GM13977 (cell line): ENCODE measurements around the gene PLA2G1B.

ENCODE experiments used
- DNase-seq: peaks from one replicate; pipeline ENCODE4 v3.0.0; 2012; ENCODE audit warnings: low spot score
- CTCF ChIP-seq: IDR thresholded peaks from 2 replicates; pipeline ENCODE4 v1.5.1; 2012; ENCODE audit warnings: mild to moderate bottlenecking, control low read depth; ENCODE audit not compliant: insufficient read depth; ENCODE audit errors: extremely low read depth, missing control alignments
- in situ Hi-C: fragments of 300-500 bp; cut with MboI; formaldehyde crosslinking; loops from one replicate; pipeline ENCODE4 v1.12.0; 2022; ENCODE audit warnings: low sequenced_read_pairs, low pct_unique_long_range_greater_than_20kb, mixed read lengths, inconsistent platforms; ENCODE audit not compliant: unreplicated experiment

The PLA2G1B gene

GRCh38 chr12:120369603-120370342, 42.2 kb upstream of the PLA2G1B start:
- no peak for DNase-seq
- in situ Hi-C loops, result no loop called here
- TF ChIP-seq CTCF, result no peak

GRCh38 chr12:120368789-120369602, 41.4 kb upstream of the PLA2G1B start, which contains the start of gene MSI1:
Gene MSI1, minus strand, starts transcription at chr12:120369164. Its CDS starts 73 bp downstream, at chr12:120369091.
- no peak for TF ChIP-seq CTCF
- DNase-seq, result peak; percentile 55

DNA sequence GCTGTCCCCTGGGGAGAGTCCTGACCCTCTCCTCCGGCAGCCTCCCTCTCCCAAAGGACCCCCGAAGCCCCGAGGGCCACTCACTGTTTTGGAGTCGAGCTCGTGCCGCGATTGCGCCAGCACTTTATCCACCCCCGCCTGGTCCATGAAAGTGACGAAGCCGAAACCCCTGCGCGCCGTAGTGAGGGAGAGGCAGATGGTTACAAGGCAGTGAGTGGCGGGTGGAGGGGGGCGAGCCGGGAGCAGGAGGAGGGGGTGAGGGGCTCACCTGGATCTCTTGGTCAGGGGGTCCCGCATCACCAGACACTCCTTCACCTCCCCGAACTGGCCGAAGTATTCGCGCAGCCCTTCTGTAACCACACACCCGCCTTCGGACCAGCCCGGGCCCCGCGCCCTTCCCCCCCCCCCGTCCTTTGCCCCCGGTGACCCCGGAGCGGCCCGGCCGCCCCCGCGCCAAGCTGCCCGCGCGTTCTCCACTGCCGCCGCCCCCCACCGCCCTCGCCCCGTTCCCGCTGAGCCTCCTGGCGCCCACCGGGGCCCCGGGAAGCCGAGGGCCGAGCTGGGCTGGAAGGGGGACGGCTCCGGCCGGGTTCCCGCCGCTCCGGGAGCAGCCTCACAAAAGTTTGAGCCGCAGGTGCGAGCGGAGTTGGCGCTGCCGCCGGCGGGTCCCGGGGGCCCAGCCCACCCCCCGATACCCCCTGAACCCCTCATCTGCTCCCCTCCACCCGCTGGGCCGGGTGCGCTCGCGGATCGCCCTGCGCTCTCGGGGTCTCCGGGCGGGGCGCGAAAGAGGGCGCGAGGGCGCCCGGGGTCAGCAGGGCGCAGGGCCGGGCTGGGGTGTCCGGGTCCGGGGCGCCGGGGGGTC, 40.6 kb upstream of the PLA2G1B start:
- TF ChIP-seq CTCF, result no peak
- in situ Hi-C loops, result no loop called here
- DNase-seq, result peak; percentile 30

More at GRCh38 chr12:120368789-120369602, 41.4 kb upstream of the PLA2G1B start, which contains the start of gene MSI1:
- in situ Hi-C loops, result no loop called here

- in situ Hi-C loops, result no loop called here
- peak; percentile 40 for TF ChIP-seq CTCF
- peak; percentile 32 for DNase-seq
These were observed 39.8 kb upstream of the PLA2G1B start for GRCh38 chr12:120367233-120367923.

DNA sequence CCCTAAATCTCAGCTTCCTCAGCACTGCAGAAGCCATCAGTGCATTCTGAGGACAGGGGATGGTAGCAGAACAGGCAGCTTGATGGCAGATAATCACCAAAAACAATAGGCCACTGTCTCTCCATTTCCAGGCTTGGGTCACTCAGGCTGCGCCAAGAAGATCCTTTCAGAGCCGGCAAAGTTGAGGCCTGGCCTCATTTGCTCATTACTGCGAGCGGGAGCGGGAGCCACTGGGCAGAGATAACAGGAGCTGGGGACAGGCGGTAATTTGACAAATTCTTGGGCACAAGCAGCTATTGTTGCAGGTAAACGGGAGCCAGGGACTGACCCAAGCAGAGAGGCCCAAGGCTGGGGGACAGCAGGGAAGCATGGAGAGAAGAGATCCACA, 39.3 kb upstream of the PLA2G1B start:
- peak; percentile 14 for DNase-seq
- no peak for TF ChIP-seq CTCF
- in situ Hi-C loops, result no loop called here
